PC-9 (cell line): Measurements from ENCODE around the gene CRNKL1. TPM values are rescaled to one million over a fixed set of nuclear protein-coding genes. Genes with fewer than 3 reads are reported as not detected.
A peak's percentile ranks its signal among the peaks of the same experiment; 100 is the strongest.

Experiments
- BruUV-seq: library from RNA; stranded (reverse); fragments of 400-500 nt; replicated peaks from 2 replicates; lab custom pipeline; 2021; lab: Mats Ljungman, UMichigan
- CTCF ChIA-PET: fragments of 300-600 bp; sonication (Branson Sonifier 250); formaldehyde crosslinking; loops from one replicate; lab custom pipeline; 2022; ENCODE audit warnings: antibody characterized with exemption; lab: Charles Lee
- POLR2A ChIA-PET: fragments of 300-600 bp; sonication (Branson Sonifier 250); formaldehyde crosslinking; loops from one replicate; lab custom pipeline; 2022; ENCODE audit warnings: antibody characterized with exemption; ENCODE audit not compliant: unreplicated experiment; lab: Charles Lee
- DNase-seq, 2 experiments: peaks; one replicate each; pipeline versions ENCODE4 v3.0.0 to v3.0.0-alpha.2; 2015 to 2022; ENCODE audit warnings: mixed read lengths in 1 of 2
- H2AFZ ChIP-seq: fragments of 200-600 bp; sonication (generic); 2 replicates; pipeline ENCODE4 v1.8.1; 2017; ENCODE audit warnings: antibody characterized with exemption
- H3F3A ChIP-seq: fragments of 200-600 bp; sonication (generic); 2 replicates; pipeline ENCODE4 v1.8.1; 2017; ENCODE audit warnings: antibody characterized with exemption, mild to moderate bottlenecking, low read depth; ENCODE audit not compliant: insufficient read depth
- H3K27ac ChIP-seq: fragments of 200-600 bp; sonication (generic); 2 replicates; pipeline ENCODE4 v1.6.1; 2016; ENCODE audit warnings: mixed run types
- H3K27me3 ChIP-seq: fragments of 200-600 bp; sonication (generic); 2 replicates; pipeline ENCODE4 v1.6.1; 2016; ENCODE audit warnings: low read depth, mixed run types; ENCODE audit not compliant: insufficient read depth
- H3K36me3 ChIP-seq: fragments of 200-600 bp; sonication (generic); 2 replicates; pipeline ENCODE4 v1.6.1; 2016; ENCODE audit warnings: low read depth, mixed run types
- H3K4me1 ChIP-seq: fragments of 200-600 bp; sonication (generic); replicated peaks from 2 replicates; pipeline ENCODE4 v1.6.1; 2016; ENCODE audit warnings: mixed run types; ENCODE audit not compliant: insufficient read depth
- H3K4me2 ChIP-seq: fragments of 200-600 bp; sonication (generic); 2 replicates; pipeline ENCODE4 v1.6.1; 2017; ENCODE audit warnings: mixed run types
- H3K4me3 ChIP-seq: fragments of 200-600 bp; sonication (generic); 2 replicates; pipeline ENCODE4 v1.6.1; 2016; ENCODE audit warnings: mixed run types
- H3K79me2 ChIP-seq: fragments of 200-600 bp; sonication (generic); 2 replicates; pipeline ENCODE4 v1.6.1; 2017; ENCODE audit warnings: low read depth, mixed run types
- H3K9me2 ChIP-seq: fragments of 200-600 bp; sonication (generic); 2 replicates; pipeline ENCODE4 v1.8.1; 2017; ENCODE audit warnings: mild to moderate bottlenecking; ENCODE audit not compliant: insufficient read depth
- H3K9me3 ChIP-seq: fragments of 200-600 bp; sonication (generic); 2 replicates; pipeline ENCODE4 v1.8.1; 2016; ENCODE audit warnings: low read depth; ENCODE audit not compliant: insufficient read depth
- H4K20me1 ChIP-seq: fragments of 200-600 bp; sonication (generic); 2 replicates; pipeline ENCODE4 v1.8.1; 2017; ENCODE audit not compliant: insufficient read depth
- EZH2 ChIP-seq: fragments of 200-600 bp; sonication (generic); IDR thresholded peaks from 2 replicates; pipeline ENCODE4 v1.8.0; 2017; ENCODE audit warnings: antibody characterized with exemption, low read depth
- intact Hi-C: fragments of 100-400 bp; cut with micrococcal nuclease; formaldehyde crosslinking; loops from one replicate; pipeline ENCODE4 v1.10.0; 2022; ENCODE audit not compliant: unreplicated experiment
- total RNA-seq: library from RNA; stranded (reverse); gene quantifications from 2 replicates; pipeline ENCODE4 v1.2.3, GENCODE V29; 2021
- TF ChIP-seq, protein P1 (sequence below): fragments of 200-600 bp; sonication (generic); conservative IDR thresholded peaks from 2 replicates; pipeline ENCODE4 v1.6.1; 2017; ENCODE audit warnings: mixed run types, antibody characterized with exemption, mild to moderate bottlenecking, moderate library complexity

CRNKL1 gene
- total RNA-seq, 1 experiment from 2014 or later: 24.8 TPM

DNA sequence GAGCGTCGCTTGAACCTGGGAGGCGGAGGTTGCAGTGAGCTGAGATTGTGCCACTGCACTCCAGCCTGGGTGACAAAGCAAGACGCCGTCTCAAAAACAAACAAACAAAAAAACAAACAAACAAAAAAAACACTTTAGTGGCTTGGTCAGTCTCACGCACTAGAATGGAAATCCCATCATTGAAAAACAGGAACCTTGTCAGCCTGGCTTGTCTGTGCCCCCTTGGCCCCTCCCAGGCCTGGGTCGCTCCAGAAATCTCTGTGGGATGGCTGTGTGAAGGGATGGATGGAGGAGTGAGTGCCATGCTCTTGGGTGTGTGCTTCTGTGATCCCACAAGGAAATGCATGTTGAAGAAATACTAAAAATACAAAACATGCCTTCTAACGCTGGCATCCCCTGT lies 56.0 kb downstream of the CRNKL1 start:
- Histone ChIP-seq H3K9me3 (no peaks in the 10 kb centered on the region), H3K4me3 (no peak overlapping the region), H3K79me2 (peaks cover 39% of the 10 kb centered on the region), H3K4me2 (no peak overlapping the region), H3K36me3 (no peaks in the 10 kb centered on the region), H3K27ac (no peak overlapping the region), H3F3A (peaks cover 37% of the 10 kb centered on the region), H4K20me1 (no peaks in the 10 kb centered on the region), H3K27me3 (no peaks in the 10 kb centered on the region), H2AFZ (no peak overlapping the region), H3K9me2 (no peaks in the 10 kb centered on the region), H3K4me1 (peaks cover 43% of the 10 kb centered on the region)
- TF ChIP-seq, protein P1, sequence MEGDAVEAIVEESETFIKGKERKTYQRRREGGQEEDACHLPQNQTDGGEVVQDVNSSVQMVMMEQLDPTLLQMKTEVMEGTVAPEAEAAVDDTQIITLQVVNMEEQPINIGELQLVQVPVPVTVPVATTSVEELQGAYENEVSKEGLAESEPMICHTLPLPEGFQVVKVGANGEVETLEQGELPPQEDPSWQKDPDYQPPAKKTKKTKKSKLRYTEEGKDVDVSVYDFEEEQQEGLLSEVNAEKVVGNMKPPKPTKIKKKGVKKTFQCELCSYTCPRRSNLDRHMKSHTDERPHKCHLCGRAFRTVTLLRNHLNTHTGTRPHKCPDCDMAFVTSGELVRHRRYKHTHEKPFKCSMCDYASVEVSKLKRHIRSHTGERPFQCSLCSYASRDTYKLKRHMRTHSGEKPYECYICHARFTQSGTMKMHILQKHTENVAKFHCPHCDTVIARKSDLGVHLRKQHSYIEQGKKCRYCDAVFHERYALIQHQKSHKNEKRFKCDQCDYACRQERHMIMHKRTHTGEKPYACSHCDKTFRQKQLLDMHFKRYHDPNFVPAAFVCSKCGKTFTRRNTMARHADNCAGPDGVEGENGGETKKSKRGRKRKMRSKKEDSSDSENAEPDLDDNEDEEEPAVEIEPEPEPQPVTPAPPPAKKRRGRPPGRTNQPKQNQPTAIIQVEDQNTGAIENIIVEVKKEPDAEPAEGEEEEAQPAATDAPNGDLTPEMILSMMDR: no peak
- TF ChIP-seq EZH2: no peak
- ChIA-PET CTCF (no interaction called here), POLR2A (no interaction called here)
- intact Hi-C loops: no loop called here
- no peak for DNase-seq
- BruUV-seq: no TSS peak

DNA sequence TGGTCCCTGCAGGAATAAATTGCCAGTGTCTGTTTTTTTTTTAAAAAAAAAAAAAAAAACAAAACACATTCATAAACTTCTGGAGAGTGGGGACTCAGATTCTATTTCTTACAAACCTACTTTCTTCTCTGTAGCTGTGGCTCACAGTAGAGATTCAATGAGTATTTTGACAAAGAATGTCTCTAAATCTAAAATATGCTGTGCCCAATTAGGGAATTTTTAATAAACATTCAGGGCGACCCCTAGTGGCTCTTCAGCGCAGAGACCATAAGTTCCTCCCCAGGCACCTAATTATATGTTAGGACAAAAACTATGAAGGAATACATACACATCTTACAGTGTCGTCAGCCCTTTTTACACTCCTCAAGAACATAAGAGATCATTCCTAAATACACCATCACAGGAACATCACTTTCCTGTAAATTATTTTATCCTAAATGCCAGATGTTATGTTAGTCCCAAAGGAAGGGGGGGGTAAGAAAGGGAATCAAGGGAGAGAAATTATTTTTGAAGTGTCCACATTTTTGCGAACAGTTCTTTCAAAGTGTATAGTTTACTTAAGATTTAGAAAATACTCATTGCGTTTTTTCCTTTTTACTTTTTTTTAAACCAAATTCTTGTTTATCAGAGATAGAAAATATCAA lies 56.9 kb downstream of the CRNKL1 start:
- ChIA-PET POLR2A (no interaction called here), CTCF (interaction anchor here (0.6 to 1.6 kb wide), 3 partner anchors 20 to 222 kb away, joined by 3 to 7 read pairs (median 5); no protein-coding TSS in a partner anchor)
- no peak overlapping the region for H3K4me3 ChIP-seq
- H3K4me2 ChIP-seq: peak overlapping the region; percentile 91; the same call in 1 of the 2 replicates
- H3K36me3 ChIP-seq: no peaks in the 10 kb centered on the region
- no peaks in the 10 kb centered on the region for H3K9me3 ChIP-seq
- peaks cover 46% of the 10 kb centered on the region for H3F3A ChIP-seq
- no peaks in the 10 kb centered on the region for H3K9me2 ChIP-seq
- TF ChIP-seq, protein P1: peak; percentile 93
- no peak for TF ChIP-seq EZH2
- no peaks in the 10 kb centered on the region for H4K20me1 ChIP-seq
- peaks cover 51% of the 10 kb centered on the region for H3K4me1 ChIP-seq
- H2AFZ ChIP-seq: no peak overlapping the region
- BruUV-seq: no TSS peak
- no peaks in the 10 kb centered on the region for H3K27me3 ChIP-seq
- peak overlapping the region; percentile 100 for H3K27ac ChIP-seq
- no peak for DNase-seq
- H3K79me2 ChIP-seq: peaks cover 48% of the 10 kb centered on the region
- intact Hi-C loops: loop anchor here (1.0 to 2.0 kb wide), 3 partner anchors 193 to 307 kb away; no protein-coding TSS in a partner anchor

DNA sequence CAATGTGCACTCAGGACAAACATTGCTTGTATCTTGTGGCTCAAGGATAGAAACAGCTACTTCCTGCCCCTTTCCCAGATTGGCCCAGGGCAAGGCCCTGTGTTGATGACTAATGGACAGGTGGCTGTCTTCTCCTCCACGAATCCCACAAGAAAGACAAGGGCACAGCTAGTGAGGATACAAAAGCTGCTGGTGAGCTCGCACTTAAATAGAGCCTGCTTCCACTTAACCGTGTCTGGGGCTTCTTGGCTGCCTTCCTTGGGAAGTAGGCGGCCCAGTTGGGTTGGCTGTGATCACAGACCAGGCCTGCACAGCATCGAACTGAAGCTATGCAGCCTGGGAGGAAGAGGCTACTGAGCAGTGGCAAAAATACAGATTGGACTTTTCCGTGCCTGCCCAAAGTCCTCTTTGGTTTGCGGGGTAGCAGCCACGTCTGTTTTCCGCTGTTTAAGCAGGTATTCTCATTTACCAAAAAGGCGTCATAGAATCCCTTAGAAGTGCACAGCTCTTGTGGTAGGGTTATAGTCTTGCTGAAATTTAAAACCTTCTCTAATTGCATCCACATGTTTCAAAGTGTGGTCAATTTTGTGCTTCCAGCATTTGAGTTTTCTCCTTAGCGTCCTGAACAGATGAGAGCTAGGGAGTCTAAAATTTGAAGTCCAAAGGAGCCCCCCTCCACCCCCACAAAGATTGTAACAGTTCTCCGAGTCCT lies 58.2 kb downstream of the CRNKL1 start:
- ChIA-PET POLR2A (interaction anchor here (0.6 to 1.9 kb wide), 7 partner anchors 15 to 208 kb away, joined by 3 to 26 read pairs (median 5); partner anchors contain the start of genes CFAP61 and CRNKL1), CTCF (interaction anchor here (0.6 to 1.8 kb wide), 6 partner anchors 17 to 108 kb away, joined by 3 to 7 read pairs (median 4); partner anchors contain the start of genes CFAP61 and CRNKL1)
- H3F3A ChIP-seq: peaks cover 47% of the 10 kb centered on the region
- peak; percentile 48 to 82 for DNase-seq
- H3K4me2 ChIP-seq: peak overlapping the region; percentile 91
- H3K79me2 ChIP-seq: peaks cover 60% of the 10 kb centered on the region
- H2AFZ ChIP-seq: 0 out of 2 replicates have a peak overlapping the region, but pooled peaks have one; percentile 59
- intact Hi-C loops: loop anchor here (1.0 to 2.0 kb wide), 9 partner anchors 20 to 235 kb away; partner anchors contain the start of gene RIN2
- peaks cover 5% of the 10 kb centered on the region; the same call in 1 of the 2 replicates for H3K36me3 ChIP-seq
- H3K27me3 ChIP-seq: no peaks in the 10 kb centered on the region
- no peak for TF ChIP-seq EZH2
- TF ChIP-seq, protein P1: no peak
- peak overlapping the region; percentile 46; the same call in 1 of the 2 replicates for H3K4me3 ChIP-seq
- no TSS peak for BruUV-seq
- H3K4me1 ChIP-seq: peaks cover 54% of the 10 kb centered on the region
- H3K27ac ChIP-seq: peak overlapping the region; percentile 100
- H3K9me3 ChIP-seq: no peaks in the 10 kb centered on the region
- no peaks in the 10 kb centered on the region for H4K20me1 ChIP-seq
- no peaks in the 10 kb centered on the region for H3K9me2 ChIP-seq
